Thoracic aorta (tissue), 2 donors: Measurements from ENCODE around the gene ZNF423. TPM values are rescaled to one million over a fixed set of nuclear protein-coding genes. Genes with fewer than 3 reads are reported as not detected.
A peak's percentile ranks its signal among the peaks of the same experiment; 100 is the strongest.

Experiments used
- ATAC-seq: fragments of 150-250 bp; one replicate; pipeline ENCODE4 v1.8.0; 2017; ENCODE audit warnings: low read depth; ENCODE audit not compliant: insufficient number of reproducible peaks, low FRiP score
- DNase-seq: peaks from one replicate; pipeline ENCODE4 v3.0.0-alpha.2; 2020; ENCODE audit warnings: low spot score
- H3K27ac ChIP-seq, 2 donors: fragments of 200-600 bp; sonication (generic); 1 replicate in 1 of 2; 2 replicates in 1 of 2; pipeline ENCODE4 v1.5.1; 2016; ENCODE audit warnings: mild to moderate bottlenecking in 2 of 2, moderate library complexity in 2 of 2
- H3K27me3 ChIP-seq: fragments of 200-600 bp; sonication (generic); replicated peaks from 2 replicates; pipeline ENCODE4 v1.6.0; 2016; ENCODE audit warnings: mild to moderate bottlenecking; ENCODE audit not compliant: insufficient read depth
- H3K36me3 ChIP-seq: fragments of 200-600 bp; sonication (generic); one replicate; pipeline ENCODE4 v1.5.1; 2016
- H3K4me1 ChIP-seq, 2 donors: fragments of 200-600 bp; sonication (generic); 1 replicate in 1 of 2; 2 replicates in 1 of 2; pipeline versions ENCODE4 v1.5.1 to v1.6.0; 2016; ENCODE audit warnings: low read depth in 2 of 2, mild to moderate bottlenecking in 1 of 2; ENCODE audit not compliant: control insufficient read depth in 1 of 2
- H3K4me3 ChIP-seq: fragments of 200-600 bp; sonication (generic); 2 replicates; pipeline ENCODE4 v1.5.1; 2016; ENCODE audit warnings: mild to moderate bottlenecking
- H3K9me3 ChIP-seq: fragments of 200-600 bp; sonication (generic); 2 replicates; pipeline ENCODE4 v1.5.1; 2016
- total RNA-seq, 2 donors: library from RNA; depleted of rRNA; stranded (reverse); fragments of >200 nt; gene quantifications; one replicate each; pipeline versions ENCODE4 v1.1.0 to v1.2.3, GENCODE V29; 2016
- TF ChIP-seq, protein P1 (sequence below): fragments of 200-600 bp; sonication (generic); IDR thresholded peaks from one replicate; pipeline ENCODE4 v1.5.1; 2019; ENCODE audit warnings: antibody characterized with exemption

Gene ZNF423
- total RNA-seq, 2 donors from 2014 or later: 16.2 to 22.9 TPM

DNA sequence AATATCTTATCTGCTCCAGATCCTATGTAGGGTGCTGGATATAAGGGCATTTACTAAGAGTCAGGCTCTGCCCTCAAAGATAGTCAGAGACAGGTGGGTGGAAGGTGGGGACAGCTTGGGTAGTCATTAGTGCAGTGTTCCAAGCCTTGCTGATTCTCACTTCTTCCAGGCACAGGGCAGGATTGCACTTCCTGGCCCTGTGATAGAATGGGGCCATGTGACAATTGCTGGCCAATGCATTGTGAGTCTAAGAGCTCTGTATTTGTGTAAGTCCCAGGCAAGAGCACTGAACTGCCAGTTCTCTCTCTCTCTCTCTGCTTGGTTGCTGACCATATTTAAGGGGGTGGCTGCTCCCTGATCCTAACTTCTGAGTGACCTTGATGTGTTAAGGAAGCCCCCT, 370.2 kb downstream of the ZNF423 start:
- no peak overlapping the region for H3K4me3 ChIP-seq
- peaks cover 7% of the 10 kb centered on the region for H3K9me3 ChIP-seq
- TF ChIP-seq, protein P1, sequence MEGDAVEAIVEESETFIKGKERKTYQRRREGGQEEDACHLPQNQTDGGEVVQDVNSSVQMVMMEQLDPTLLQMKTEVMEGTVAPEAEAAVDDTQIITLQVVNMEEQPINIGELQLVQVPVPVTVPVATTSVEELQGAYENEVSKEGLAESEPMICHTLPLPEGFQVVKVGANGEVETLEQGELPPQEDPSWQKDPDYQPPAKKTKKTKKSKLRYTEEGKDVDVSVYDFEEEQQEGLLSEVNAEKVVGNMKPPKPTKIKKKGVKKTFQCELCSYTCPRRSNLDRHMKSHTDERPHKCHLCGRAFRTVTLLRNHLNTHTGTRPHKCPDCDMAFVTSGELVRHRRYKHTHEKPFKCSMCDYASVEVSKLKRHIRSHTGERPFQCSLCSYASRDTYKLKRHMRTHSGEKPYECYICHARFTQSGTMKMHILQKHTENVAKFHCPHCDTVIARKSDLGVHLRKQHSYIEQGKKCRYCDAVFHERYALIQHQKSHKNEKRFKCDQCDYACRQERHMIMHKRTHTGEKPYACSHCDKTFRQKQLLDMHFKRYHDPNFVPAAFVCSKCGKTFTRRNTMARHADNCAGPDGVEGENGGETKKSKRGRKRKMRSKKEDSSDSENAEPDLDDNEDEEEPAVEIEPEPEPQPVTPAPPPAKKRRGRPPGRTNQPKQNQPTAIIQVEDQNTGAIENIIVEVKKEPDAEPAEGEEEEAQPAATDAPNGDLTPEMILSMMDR: no peak
- ATAC-seq (no peak), DNase-seq (no peak)
- H3K27me3 ChIP-seq: no peaks in the 10 kb centered on the region
- H3K27ac ChIP-seq: no peak overlapping the region
- peaks cover 3 to 10% of the 10 kb centered on the region in 2 donors for H3K4me1 ChIP-seq
- no peaks in the 10 kb centered on the region for H3K36me3 ChIP-seq

DNA sequence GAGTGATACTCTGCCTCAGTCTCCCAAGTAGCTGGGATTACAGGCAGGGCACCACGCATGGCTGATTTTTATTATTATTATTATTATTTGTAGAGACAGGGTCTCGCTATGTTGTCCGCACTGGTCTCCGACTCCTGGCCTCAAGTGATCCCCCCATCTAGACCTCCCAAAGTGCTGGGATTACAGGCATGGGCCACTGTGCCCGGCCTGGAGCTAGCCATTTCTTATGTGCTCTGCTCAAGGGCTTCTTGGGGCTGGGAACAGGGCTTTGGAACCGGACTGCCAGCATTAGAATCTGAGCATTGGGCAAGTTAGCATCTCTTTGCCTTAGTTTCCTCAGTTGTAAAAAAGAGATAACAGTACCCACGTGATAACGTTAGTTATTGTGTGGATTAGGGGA, 371.0 kb downstream of the ZNF423 start:
- no peak for DNase-seq
- peak overlapping the region; percentile 59 for H3K4me3 ChIP-seq
- no peaks in the 10 kb centered on the region for H3K27me3 ChIP-seq
- no peaks in the 10 kb centered on the region for H3K36me3 ChIP-seq
- H3K4me1 ChIP-seq: peaks cover 3 to 10% of the 10 kb centered on the region in 2 donors
- H3K9me3 ChIP-seq: peaks cover 7% of the 10 kb centered on the region
- TF ChIP-seq, protein P1: no peak
- peak overlapping the region in 1 of 2 donors; percentile 72 for H3K27ac ChIP-seq
- ATAC-seq: no peak

DNA sequence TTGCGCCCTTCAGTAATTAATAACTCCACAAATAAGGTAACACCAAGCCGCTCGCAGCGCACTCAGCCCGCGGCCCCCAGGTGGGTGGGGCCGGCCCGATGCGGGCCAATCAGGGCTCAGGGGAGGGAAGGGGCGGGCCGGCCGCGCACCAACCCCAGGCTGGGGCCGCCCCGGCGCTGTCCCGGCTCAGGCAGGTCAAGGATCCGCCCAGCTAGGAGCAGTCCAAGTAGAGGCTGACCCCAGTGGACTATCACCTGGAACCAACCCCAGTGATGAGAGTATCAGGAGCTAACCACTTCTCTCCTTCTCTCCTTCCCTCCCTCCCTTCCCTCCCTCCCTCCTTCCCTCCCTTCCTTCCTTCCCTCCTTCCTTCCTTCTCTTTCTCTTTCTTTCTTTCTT, 371.5 kb downstream of the ZNF423 start:
- Histone ChIP-seq H3K9me3 (peaks cover 7% of the 10 kb centered on the region), H3K4me3 (peak overlapping the region; percentile 59), H3K4me1 (peaks cover 3 to 10% of the 10 kb centered on the region in 2 donors), H3K27me3 (no peaks in the 10 kb centered on the region), H3K27ac (peak overlapping the region in 1 of 2 donors; percentile 72), H3K36me3 (no peaks in the 10 kb centered on the region)
- peak; percentile 56 for ATAC-seq
- DNase-seq: peak; percentile 43
- TF ChIP-seq, protein P1: no peak

DNA sequence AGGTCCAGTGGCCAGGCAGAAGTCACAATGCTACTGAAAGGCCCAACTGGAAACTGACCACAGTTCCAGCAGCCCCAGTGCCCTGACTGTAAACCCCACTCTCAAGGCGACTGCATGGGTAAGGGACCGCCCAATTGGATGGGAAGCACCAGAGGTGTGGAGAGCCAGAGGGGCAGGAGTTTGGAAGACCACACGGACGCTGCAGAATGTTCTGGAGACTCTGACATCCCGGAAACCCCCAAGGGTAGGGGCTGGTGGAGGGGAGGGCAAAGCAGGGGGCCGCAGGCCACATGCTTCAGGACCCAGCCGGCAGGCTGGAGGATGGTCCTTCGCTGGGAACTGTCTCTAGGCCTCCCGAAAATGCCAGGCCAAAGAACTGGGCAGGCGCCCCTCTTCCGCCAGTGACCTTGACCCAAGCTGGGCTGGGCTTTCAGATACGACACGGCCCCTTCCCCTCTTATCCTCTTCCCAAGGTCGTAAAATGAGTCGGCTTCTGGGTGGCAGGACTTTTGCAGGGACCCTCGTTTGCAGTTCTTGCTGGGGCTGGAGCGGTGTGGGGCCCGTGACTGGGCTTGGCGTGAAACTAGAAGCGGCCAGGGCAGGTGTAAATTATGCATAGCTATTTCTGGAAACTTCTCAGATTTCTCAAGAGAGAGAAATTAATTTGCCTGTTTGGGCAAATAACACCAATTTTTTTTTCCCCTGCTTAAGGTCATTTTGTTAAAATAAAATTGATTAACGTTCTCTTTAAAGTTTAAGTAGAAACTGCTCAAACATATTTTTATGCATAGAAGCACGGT, 372.1 kb downstream of the ZNF423 start:
- H3K4me3 ChIP-seq: peak overlapping the region; percentile 59
- no peaks in the 10 kb centered on the region for H3K36me3 ChIP-seq
- H3K27me3 ChIP-seq: no peaks in the 10 kb centered on the region
- ATAC-seq (no peak), DNase-seq (no peak)
- H3K27ac ChIP-seq: no peak overlapping the region
- peaks cover 3 to 13% of the 10 kb centered on the region in 2 donors for H3K4me1 ChIP-seq
- peaks cover 7% of the 10 kb centered on the region for H3K9me3 ChIP-seq
- TF ChIP-seq, protein P1: no peak

DNA sequence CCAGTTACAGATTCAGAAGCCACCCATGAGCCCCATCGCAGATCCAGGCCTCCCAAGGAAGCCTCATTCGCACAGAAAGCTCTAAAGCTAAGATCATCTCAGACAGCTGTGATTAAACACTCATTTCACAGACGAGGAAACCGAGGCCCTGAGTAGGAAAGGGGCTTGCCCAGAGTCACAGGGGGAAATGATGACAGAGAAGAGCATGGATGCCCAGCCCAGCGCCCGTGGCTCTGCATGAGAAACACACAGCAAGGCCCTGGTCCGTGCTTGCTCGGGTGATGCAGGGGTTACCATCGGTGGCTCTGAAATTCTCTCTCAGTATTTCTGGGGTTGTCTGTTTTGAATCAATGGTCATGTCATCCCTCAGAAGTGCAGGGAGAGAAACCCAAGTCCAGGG, 372.7 kb downstream of the ZNF423 start:
- TF ChIP-seq, protein P1: no peak
- Histone ChIP-seq H3K4me1 (peaks cover 3 to 19% of the 10 kb centered on the region in 2 donors), H3K27me3 (no peaks in the 10 kb centered on the region), H3K4me3 (no peak overlapping the region), H3K27ac (no peak overlapping the region), H3K36me3 (no peaks in the 10 kb centered on the region), H3K9me3 (peaks cover 7% of the 10 kb centered on the region)
- ATAC-seq (no peak), DNase-seq (no peak)
